AG09319 (cell line): ENCODE results near the gene ARHGEF16.

ENCODE experiments used
- DNase-seq: peaks from one replicate; pipeline ENCODE4 v3.0.0-alpha.2; 2010; ENCODE audit warnings: low read depth; ENCODE audit errors: extremely low read depth
- TF ChIP-seq, protein P1 (sequence below): IDR thresholded peaks from 2 replicates; pipeline ENCODE4 v1.5.1; 2011; ENCODE audit warnings: low read depth, mild to moderate bottlenecking, inconsistent platforms, low read length, moderate library complexity

ARHGEF16 gene

DNA sequence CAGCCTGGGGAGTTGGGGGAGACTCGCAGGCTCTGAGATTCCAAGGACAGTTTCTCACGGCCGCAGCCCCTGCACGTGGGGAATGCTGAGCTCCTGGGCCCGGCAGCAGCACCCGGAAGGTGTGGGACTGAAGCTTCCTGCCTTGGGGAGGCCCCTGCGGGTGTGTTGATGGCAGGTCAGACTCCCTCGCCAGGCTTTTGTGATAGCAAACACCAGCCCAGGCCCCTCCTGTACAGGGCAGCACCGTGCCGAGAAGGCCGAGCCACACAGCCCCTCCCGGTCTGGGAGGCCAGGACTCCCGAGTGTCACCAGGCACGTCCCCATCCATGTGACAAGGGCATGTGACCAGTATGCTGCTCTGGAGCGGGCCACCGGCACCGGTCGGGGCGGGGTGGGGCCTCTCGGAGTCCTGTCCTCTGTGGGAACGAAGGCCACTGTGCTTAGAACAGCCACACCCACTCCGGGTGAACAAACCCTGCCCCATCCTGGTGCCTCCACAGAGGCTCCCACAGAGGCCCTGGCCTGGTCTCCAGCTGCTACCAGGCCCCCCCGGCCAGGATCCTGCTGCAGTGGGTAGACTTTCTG lies 31.1 kb upstream of the ARHGEF16 start:
- DNase-seq, result no peak
- TF ChIP-seq, protein P1, sequence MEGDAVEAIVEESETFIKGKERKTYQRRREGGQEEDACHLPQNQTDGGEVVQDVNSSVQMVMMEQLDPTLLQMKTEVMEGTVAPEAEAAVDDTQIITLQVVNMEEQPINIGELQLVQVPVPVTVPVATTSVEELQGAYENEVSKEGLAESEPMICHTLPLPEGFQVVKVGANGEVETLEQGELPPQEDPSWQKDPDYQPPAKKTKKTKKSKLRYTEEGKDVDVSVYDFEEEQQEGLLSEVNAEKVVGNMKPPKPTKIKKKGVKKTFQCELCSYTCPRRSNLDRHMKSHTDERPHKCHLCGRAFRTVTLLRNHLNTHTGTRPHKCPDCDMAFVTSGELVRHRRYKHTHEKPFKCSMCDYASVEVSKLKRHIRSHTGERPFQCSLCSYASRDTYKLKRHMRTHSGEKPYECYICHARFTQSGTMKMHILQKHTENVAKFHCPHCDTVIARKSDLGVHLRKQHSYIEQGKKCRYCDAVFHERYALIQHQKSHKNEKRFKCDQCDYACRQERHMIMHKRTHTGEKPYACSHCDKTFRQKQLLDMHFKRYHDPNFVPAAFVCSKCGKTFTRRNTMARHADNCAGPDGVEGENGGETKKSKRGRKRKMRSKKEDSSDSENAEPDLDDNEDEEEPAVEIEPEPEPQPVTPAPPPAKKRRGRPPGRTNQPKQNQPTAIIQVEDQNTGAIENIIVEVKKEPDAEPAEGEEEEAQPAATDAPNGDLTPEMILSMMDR, result no peak

- TF ChIP-seq, protein P1, result no peak
These were observed 30.4 kb upstream of the ARHGEF16 start for GRCh38 chr1:3423896-3424611.

DNA sequence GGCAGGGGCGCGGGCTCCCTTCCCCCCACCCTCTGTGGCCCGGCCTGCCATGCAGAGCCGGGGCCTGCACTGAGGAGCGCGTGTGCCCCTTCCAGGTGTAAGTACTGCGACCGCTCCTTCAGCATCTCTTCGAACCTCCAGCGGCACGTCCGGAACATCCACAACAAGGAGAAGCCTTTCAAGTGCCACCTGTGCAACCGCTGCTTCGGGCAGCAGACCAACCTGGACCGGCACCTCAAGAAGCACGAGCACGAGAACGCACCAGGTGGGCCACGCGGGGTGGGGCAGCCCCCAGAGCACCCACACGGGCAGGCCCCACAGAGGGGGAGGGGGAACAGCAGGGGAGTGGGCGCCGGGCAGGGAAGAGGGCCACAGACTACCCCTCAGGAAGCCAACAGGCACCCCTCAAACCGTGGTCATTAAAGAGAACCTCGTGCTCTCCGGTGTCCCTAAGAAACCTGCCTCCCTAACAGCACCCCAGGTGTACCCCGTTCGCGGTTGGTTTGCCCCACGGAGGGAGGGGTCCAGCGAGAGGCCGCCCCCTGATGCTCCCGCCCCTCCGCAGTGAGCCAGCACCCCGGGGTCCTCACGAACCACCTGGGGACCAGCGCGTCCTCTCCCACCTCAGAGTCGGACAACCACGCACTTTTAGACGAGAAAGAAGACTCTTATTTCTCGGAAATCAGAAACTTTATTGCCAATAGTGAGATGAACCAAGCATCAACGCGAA lies 28.8 kb upstream of the ARHGEF16 start:
- TF ChIP-seq, protein P1, result no peak
- DNase-seq, result no peak

More at GRCh38 chr1:3423896-3424611, 30.4 kb upstream of the ARHGEF16 start:
- DNase-seq, result no peak

- DNase-seq, result no peak
- TF ChIP-seq, protein P1, result no peak
These were observed 27.4 kb upstream of the ARHGEF16 start for GRCh38 chr1:3426956-3427535.

DNA sequence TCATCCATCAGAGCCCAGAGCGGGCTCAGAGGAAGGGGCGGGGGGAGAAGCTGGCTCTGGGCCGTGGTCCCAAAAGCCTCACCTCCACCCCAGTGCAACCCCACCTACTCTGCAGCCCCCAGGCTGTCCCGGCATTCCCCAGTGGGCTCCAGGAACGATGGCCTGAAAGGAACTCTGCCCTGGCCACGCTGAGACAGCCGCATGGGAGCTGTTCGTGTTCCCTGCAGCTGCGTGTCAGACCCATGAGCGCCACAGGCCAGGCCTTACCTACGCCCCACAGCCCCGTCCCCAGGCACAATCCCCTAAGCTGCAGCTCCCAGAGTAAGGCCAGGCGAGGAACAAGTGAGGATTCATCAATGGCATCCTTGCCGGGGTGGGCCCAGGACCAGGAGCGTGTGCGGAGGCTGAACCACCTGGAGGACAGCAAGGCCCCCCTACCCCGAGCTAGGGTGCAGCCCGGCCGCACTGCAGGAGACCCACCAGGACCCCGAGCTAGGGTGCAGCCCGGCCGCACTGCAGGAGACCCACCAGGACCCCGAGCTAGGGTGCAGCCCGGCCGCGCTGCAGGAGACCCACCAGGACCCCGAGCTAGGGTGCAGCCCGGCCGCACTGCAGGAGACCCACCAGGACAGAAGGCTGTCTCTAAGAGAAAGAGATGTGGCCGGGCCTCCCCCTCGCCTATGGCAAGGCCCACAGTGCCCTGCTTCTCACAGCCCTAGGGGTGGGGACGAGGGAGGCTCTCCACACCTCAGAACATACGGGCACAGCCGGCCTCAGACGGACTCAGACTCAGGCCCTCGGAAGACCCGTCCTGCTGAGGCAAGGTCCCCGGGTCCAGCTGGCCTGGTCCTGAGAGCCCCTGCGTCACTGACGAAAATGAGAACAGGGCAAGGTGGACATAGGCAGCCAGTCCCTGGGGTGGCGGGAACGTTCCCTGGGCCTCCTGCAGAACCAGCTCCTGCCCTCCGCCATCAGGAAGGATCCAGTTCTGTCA lies 26.5 kb upstream of the ARHGEF16 start:
- no peak for DNase-seq
- TF ChIP-seq, protein P1, result no peak

DNA sequence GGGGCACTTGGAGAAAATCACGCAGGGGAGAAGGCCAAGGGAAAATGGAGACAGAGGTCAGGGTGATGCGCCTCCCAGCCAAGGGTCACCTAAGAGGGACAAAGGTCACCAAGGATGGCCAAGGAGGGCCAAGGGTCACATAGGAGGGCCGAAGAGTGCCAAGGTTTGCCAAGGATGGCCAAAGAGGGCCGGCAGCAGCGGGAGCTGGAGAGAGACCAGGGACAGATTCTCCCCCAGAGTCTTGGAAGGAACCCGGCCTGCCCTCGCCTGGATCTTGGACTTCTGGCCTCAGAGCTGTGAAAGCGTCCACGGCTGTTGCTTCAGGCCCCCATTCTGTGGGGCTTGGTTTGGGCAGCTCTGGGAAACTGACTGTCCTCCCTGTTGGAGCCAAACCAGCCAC lies 25.6 kb upstream of the ARHGEF16 start:
- no peak for DNase-seq
- TF ChIP-seq, protein P1, result no peak
